Suprapubic skin (tissue), 4 donors: ENCODE data around the gene LGMN. TPM values are rescaled to one million over a fixed set of nuclear protein-coding genes. Genes with fewer than 3 reads are reported as not detected.
"Not testable (repeated sequence)": the region's sequence is repeated elsewhere in the genome, so short reads cannot be mapped to it uniquely, and the experiment has no call there.

Source experiments
- DNase-seq, 2 donors: peaks; one replicate each; pipeline ENCODE4 v3.0.0-alpha.2; 2019; ENCODE audit warnings: low spot score in 2 of 2
- H3K27ac ChIP-seq: fragments of 200-600 bp; sonication (generic); one replicate; pipeline ENCODE4 v1.5.1; 2019
- H3K27me3 ChIP-seq: fragments of 200-600 bp; sonication (generic); one replicate; pipeline ENCODE4 v1.5.1; 2019
- H3K36me3 ChIP-seq: fragments of 200-600 bp; sonication (generic); one replicate; pipeline ENCODE4 v1.5.1; 2019
- H3K4me1 ChIP-seq: fragments of 200-600 bp; sonication (generic); one replicate; pipeline ENCODE4 v1.5.1; 2019
- H3K4me3 ChIP-seq: fragments of 200-600 bp; sonication (generic); one replicate; pipeline ENCODE4 v1.5.1; 2019; ENCODE audit warnings: mild to moderate bottlenecking
- H3K9me3 ChIP-seq: fragments of 200-600 bp; sonication (generic); one replicate; pipeline ENCODE4 v1.5.1; 2019
- EP300 ChIP-seq: sonication (generic); formaldehyde crosslinking; IDR thresholded peaks from one replicate; pipeline ENCODE4 v1.6.1; 2017; ENCODE audit warnings: antibody characterized with exemption
- POLR2A ChIP-seq, 2 donors: fragments of 450-650 bp; IDR thresholded peaks; one replicate each; pipeline ENCODE4 v1.6.1; 2017; ENCODE audit warnings: antibody characterized with exemption in 2 of 2, mild to moderate bottlenecking in 2 of 2, moderate library complexity in 2 of 2
- POLR2AphosphoS5 ChIP-seq, 3 donors: sonication (generic); formaldehyde crosslinking; IDR thresholded peaks; one replicate each; pipeline ENCODE4 v1.6.1; 2017; ENCODE audit warnings: antibody characterized with exemption in 3 of 3
- WGBS: methylation state at CpG from one replicate; pipeline ENCODE4 v1.1.5; 2018; 5-methylcytosine and 5-hydroxymethylcytosine counted together
- total RNA-seq, 4 donors: library from RNA; depleted of rRNA; stranded (reverse); fragments of >200 nt; gene quantifications; one replicate each; pipeline ENCODE4 v1.1.0, GENCODE V29; 2016
- TF ChIP-seq, protein P1 (sequence below), 2 donors: fragments of 200-600 bp in 1 of 2; fragments of 450-650 bp in 1 of 2; sonication (generic) in 1 of 2; IDR thresholded peaks; one replicate each; pipeline ENCODE4 v1.5.1; 2016 to 2019; ENCODE audit warnings: antibody characterized with exemption in 2 of 2, mild to moderate bottlenecking in 1 of 2, moderate library complexity in 1 of 2

The LGMN gene
- total RNA-seq, 4 donors from 2014 or later = 35.8 to 41.9 (median 39.2) TPM

DNA sequence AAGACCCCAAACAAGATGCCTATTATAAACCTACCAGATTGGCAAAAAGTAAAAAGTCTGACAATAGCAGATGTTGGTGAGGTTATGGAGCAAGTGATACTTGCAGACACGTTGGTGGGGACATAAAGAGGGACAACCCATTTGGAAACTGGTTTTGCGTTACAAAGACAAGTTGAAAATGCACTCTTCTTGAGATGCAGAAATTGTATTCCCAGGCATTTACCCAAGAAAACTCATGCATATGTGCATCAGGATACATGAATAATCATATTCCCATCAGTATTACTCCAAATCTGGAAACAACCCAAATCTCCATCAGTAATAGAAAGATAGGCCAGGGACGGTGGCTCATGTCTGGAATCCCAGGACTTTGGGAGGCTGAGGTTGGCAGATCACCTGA is 32.9 kb upstream of the LGMN start:
- 81% methylated on average over 3 of the region's 3 CpGs for WGBS
- no peaks in the 10 kb centered on the region for H3K9me3 ChIP-seq
- H3K4me3 ChIP-seq = no peak overlapping the region
- DNase-seq = no peak
- no peaks in the 10 kb centered on the region for H3K4me1 ChIP-seq
- TF ChIP-seq POLR2AphosphoS5 (IDR thresholded peaks at IDR 0.05) (no peak), POLR2A (IDR thresholded peaks at IDR 0.05) (no peak), EP300 (no peak)
- TF ChIP-seq, protein P1, sequence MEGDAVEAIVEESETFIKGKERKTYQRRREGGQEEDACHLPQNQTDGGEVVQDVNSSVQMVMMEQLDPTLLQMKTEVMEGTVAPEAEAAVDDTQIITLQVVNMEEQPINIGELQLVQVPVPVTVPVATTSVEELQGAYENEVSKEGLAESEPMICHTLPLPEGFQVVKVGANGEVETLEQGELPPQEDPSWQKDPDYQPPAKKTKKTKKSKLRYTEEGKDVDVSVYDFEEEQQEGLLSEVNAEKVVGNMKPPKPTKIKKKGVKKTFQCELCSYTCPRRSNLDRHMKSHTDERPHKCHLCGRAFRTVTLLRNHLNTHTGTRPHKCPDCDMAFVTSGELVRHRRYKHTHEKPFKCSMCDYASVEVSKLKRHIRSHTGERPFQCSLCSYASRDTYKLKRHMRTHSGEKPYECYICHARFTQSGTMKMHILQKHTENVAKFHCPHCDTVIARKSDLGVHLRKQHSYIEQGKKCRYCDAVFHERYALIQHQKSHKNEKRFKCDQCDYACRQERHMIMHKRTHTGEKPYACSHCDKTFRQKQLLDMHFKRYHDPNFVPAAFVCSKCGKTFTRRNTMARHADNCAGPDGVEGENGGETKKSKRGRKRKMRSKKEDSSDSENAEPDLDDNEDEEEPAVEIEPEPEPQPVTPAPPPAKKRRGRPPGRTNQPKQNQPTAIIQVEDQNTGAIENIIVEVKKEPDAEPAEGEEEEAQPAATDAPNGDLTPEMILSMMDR (IDR thresholded peaks at IDR 0.05) = no peak
- no peaks in the 10 kb centered on the region for H3K27me3 ChIP-seq
- H3K27ac ChIP-seq = no peak overlapping the region
- no peaks in the 10 kb centered on the region for H3K36me3 ChIP-seq

DNA sequence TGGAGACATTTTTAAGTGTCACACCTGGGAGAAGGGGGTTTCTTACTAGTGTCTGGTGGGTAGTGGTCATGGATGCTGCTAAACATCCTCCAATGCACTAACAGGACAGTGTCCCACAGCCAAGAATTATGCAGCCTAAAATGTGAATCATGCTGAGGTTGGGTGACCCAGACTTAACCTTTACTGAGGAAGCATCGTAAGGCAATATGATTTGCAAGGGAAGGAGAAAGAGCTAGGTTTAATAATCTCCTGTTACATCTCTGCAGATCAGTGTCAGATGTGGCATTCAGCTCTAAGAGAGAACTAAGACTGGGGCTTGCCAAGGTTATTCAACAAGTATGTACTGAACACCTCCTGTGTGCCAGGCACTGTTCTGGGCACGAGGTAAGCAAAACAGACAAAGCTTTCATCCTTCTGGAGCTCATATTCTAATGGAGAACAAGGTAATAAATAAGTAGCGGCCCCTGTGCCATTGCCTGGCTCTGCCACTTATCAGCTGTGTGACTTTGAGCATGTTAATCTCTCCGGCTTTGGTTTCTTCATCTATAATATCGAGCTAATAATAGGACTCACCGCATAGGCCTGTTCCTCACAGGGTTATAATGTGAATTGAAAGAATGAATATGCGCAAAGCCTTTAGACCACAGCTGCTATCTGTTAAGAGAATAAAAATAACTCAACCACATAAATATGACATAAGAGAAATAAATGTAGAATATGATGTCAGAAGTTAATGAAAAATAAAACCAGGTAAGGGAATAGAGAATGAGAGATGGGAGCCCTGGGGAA is 32.2 kb upstream of the LGMN start:
- no peak for DNase-seq
- no peaks in the 10 kb centered on the region for H3K36me3 ChIP-seq
- no peak overlapping the region for H3K4me3 ChIP-seq
- H3K27me3 ChIP-seq = no peaks in the 10 kb centered on the region
- H3K9me3 ChIP-seq = no peaks in the 10 kb centered on the region
- no peaks in the 10 kb centered on the region for H3K4me1 ChIP-seq
- TF ChIP-seq POLR2A (IDR thresholded peaks at IDR 0.05) (no peak), EP300 (no peak)
- TF ChIP-seq, protein P1 (IDR thresholded peaks at IDR 0.05) = no peak
- WGBS = 70% methylated on average over 7 of the region's 7 CpGs
- no peak overlapping the region for H3K27ac ChIP-seq

DNA sequence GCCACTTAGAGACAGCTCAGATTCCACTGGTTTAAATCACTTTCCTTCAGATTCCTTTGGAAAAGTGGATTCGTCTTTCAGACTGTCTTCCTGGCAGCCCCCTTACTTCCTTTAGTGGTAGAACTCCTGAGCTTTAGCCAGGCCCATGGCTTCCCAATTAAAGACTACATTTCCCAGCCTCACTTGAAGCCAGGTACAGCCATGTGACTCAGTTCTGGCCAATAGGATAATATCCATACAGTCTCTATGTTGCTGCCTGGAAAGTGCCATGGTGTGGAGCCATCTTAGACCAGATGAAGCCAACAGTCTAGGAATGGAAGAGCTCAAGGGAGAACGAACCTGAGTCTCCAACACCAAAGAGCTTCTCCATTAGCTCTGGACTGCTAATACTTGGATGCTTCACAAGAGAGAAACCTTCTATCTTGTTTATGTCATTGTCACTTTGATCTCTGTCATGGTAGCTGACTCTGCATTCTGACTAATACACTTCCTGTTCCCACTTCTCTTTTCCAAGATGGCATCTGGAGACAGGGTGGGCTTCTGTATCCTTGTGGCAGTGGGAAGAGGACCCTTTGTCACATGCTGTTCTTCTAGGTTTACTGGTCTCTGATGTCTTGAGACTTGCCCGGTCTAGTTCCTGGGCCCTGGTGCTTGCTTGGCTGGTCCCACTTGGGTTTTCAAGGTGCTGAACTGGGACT is 30.6 kb upstream of the LGMN start:
- not testable (repeated sequence) for H3K36me3 ChIP-seq, H3K9me3 ChIP-seq, H3K4me1 ChIP-seq, H3K27me3 ChIP-seq, DNase-seq, H3K27ac ChIP-seq, H3K4me3 ChIP-seq
- 78% methylated on average over 3 of the region's 3 CpGs for WGBS

DNA sequence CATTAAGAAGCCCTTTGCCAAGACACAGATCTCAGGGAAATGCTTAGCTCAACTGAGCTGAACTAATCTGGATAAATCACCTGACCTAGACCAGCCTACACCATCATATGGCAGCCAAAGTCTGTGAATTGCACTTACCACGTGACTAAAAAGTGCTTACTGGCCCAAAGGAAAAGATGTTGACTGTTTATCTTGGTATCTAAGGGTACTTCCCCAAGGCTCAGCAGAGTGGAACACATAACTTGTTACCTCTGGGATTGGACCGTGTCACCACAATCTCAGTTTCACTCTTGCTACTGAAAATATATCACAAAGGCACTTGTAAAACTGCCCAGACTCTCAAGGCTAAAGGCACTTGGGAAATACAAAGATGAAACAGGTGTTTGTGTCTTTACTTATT is 26.9 kb upstream of the LGMN start:
- 12% methylated on average over 2 of the region's 2 CpGs for WGBS
- not testable (repeated sequence) for H3K4me1 ChIP-seq, H3K27me3 ChIP-seq, H3K27ac ChIP-seq, DNase-seq, H3K9me3 ChIP-seq, H3K36me3 ChIP-seq, H3K4me3 ChIP-seq

DNA sequence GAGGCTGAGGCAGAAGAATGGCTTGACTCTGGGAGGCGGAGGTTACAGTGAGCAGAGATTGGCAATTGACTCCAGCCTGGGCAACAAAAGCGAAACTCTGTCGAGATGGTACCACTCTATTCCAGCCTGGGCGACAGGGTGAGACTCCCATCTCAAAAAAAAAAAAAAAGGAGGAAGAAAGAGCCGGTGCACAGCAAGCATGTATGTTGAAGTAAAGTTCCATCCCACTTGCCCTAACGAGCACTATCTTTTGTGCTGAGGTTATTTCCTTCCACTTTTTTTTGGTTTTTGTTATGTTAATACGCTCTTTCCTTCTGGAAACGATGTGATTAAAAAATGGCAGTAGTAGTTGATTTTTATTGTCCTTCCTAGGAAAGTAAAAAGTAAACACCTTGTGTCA is 26.1 kb upstream of the LGMN start:
- H3K36me3 ChIP-seq = no peaks in the 10 kb centered on the region
- WGBS = 87% methylated on average over 8 of the region's 8 CpGs
- no peaks in the 10 kb centered on the region for H3K4me1 ChIP-seq
- no peaks in the 10 kb centered on the region for H3K27me3 ChIP-seq
- H3K4me3 ChIP-seq = no peak overlapping the region
- H3K27ac ChIP-seq = no peak overlapping the region
- no peak for DNase-seq
- TF ChIP-seq EP300 = no peak
- no peaks in the 10 kb centered on the region for H3K9me3 ChIP-seq

DNA sequence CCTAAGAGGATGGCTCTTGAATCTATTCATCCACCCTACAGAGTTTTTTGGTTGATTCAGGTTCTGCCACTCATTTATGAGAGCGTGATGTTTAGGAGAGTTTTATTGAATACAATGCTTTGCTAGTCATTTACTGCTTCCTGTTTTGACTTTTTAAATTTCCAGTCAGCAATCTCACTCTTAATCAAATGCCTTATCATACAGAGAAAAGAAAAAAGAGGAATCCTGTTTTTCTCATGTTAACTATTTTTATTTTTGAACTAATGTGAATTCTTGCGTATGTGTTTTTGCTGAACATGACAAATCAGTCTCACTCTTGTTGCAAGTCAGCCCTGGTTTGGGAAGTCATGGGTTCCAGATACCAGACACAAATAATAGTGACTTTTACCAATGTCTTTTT is 22.1 kb upstream of the LGMN start:
- no peak overlapping the region for H3K4me3 ChIP-seq
- whole genome bisulfite sequencing = 74% methylated on average over 2 of the region's 2 CpGs

More for the DNA sequence above, 22.1 kb upstream of the LGMN start:
- DNase-seq = no peak
- H3K4me1 ChIP-seq = no peaks in the 10 kb centered on the region
- no peaks in the 10 kb centered on the region for H3K36me3 ChIP-seq
- no peaks in the 10 kb centered on the region for H3K9me3 ChIP-seq
- TF ChIP-seq EP300 = no peak
- TF ChIP-seq POLR2AphosphoS5 (IDR thresholded peaks at IDR 0.05) = no peak
- no peak for TF ChIP-seq POLR2A (IDR thresholded peaks at IDR 0.05)
- TF ChIP-seq, protein P1 (IDR thresholded peaks at IDR 0.05) = no peak
- H3K27ac ChIP-seq = no peak overlapping the region
- H3K27me3 ChIP-seq = no peaks in the 10 kb centered on the region
